Fibroblast of pulmonary artery (primary cell): Measurements from ENCODE around the gene NUB1.

Experiments
- DNase-seq: peaks from one replicate; pipeline ENCODE4 v3.0.0-alpha.2; 2010; ENCODE audit warnings: low read depth
- H3K4me3 ChIP-seq: replicated peaks from 2 replicates; pipeline ENCODE4 v1.5.1; 2011; ENCODE audit warnings: low read depth, mild to moderate bottlenecking, control low read depth, low read length, moderate library complexity
- TF ChIP-seq, protein P1 (sequence below): IDR thresholded peaks from 2 replicates; pipeline ENCODE4 v1.5.1; 2011; ENCODE audit warnings: mild to moderate bottlenecking, control low read depth, low read length, inconsistent platforms; ENCODE audit errors: missing control alignments

The NUB1 gene

DNA sequence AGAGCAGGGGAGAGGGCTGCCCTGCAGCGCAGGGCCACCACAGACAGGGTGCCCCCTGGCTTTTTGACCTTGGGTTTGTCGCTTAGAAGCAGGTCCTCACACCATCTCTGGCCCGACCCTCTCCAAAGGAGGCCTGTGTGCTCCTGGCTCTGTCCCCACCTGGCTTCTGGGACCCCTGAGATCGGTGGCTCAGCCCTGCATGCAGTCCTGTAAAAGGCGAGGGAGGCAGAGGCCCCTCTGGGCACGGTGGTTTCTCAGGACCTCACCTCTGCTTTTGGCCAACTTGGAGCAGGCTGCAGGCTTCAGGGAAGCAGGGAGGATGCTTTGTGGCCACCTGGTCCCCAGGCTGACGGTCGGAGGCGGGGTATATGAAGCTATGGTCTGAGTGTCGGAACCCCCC, 46.8 kb downstream of the NUB1 start:
- TF ChIP-seq, protein P1, sequence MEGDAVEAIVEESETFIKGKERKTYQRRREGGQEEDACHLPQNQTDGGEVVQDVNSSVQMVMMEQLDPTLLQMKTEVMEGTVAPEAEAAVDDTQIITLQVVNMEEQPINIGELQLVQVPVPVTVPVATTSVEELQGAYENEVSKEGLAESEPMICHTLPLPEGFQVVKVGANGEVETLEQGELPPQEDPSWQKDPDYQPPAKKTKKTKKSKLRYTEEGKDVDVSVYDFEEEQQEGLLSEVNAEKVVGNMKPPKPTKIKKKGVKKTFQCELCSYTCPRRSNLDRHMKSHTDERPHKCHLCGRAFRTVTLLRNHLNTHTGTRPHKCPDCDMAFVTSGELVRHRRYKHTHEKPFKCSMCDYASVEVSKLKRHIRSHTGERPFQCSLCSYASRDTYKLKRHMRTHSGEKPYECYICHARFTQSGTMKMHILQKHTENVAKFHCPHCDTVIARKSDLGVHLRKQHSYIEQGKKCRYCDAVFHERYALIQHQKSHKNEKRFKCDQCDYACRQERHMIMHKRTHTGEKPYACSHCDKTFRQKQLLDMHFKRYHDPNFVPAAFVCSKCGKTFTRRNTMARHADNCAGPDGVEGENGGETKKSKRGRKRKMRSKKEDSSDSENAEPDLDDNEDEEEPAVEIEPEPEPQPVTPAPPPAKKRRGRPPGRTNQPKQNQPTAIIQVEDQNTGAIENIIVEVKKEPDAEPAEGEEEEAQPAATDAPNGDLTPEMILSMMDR: no peak
- no peak for DNase-seq
- H3K4me3 ChIP-seq: no peak overlapping the region

DNA sequence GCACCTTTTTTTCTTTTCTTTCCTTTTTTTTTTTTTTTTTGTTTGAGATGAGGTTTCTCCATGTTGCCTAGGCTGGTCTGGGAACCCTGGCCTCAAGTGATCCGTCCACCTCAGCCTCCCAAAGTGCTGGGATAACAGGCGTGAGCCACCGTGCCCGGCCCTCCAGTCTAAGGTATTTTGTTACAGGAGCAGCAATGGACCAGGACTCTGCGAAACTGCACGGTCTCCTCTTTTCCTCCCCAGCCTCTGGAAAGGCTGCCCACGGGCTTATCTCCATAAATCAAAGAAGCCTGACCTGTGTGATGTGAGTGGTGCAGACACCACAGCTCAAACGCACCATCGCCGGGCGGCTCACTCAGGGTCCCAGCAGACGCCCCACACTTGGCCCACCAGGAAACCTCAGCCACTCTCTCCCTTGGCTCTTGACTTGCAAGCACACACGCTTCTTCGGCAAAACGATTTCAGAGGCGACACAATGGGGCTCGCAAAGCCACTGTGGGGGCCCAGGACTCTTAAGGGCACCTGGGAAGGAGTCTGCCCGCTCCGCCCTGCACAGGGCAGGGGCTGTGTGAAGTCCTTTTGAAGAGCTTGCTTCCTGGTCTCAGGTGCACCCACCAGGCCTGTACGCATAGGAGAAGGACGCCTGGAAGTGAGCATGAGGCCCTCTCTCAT, 47.6 kb downstream of the NUB1 start:
- DNase-seq: no peak
- H3K4me3 ChIP-seq: no peak overlapping the region
- TF ChIP-seq, protein P1: no peak

DNA sequence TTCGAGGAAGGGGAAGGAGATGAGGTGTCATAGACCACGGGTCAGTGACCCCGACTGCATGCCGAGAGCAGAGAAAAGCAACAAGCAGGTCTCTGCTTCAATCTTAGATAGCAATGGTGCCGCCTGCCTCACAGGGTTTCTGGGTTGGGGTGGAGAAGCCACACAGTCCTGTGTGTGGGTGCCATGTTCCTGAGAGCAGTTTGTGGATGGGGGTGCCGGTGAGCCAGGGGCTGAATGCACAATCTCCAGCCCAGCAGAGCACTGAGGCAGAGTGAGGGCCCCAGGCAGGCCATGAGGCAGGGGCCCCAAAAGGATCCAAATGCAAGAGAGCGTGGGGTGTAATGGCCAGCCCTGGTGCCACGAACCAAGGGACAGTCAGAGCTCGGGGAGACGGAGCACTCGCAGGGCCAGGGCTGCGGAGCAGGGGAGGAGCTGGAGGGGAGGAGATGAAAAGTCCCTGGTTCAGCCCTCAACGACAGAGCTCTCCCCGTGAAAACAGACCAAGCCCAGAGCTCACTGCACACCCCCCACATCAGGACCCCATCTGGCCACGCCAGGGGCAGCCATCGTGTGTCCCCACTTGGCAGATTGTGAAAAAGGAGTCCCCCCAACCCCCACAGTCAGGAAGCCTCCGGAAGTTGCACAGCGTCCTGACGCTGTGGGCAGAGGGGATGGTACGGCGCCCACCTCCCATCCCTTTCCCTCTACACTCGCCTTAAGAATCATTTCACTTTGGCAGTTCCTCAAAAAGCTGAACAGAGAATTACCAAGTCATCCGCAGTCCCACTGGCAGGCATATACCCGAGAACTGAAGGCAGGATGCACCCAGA, 48.4 kb downstream of the NUB1 start:
- no peak for DNase-seq
- no peak overlapping the region for H3K4me3 ChIP-seq
- TF ChIP-seq, protein P1: no peak

DNA sequence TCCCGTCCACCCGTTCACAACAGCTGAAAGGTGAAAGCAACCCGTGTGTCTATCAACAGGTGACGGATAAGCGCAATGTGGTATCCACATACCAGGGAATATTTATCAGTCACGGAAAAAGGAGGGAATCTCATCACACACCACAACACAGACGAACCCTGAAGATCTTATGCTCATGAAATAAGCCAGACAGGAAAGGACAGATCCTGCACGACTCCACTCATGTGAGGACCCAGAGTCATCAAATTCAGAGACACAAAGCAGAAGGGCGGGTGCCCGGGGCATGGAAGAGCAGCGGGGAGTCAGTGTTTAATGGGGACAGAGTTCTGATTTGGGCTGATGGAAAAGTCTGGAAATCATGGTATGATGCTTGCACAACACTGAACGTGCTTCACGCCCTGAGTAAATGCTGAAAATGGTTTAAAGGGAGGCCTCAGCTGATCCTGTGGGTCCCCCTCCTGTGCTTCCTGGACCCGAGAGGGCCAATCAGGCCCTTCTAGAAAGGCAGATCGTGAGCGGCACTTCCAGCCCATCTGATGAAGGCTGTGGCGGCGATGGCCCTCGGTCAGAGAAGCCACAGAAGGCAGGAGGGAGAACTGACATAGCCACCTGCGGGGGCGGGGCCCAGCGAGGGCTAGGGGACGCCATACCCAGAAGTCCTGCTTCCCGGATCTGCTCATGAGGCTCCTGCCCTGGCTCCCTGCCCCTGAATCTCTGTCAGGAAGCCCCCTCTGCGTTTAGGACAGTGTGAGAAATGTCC, 49.2 kb downstream of the NUB1 start:
- no peak overlapping the region for H3K4me3 ChIP-seq
- no peak for DNase-seq
- TF ChIP-seq, protein P1: no peak

DNA sequence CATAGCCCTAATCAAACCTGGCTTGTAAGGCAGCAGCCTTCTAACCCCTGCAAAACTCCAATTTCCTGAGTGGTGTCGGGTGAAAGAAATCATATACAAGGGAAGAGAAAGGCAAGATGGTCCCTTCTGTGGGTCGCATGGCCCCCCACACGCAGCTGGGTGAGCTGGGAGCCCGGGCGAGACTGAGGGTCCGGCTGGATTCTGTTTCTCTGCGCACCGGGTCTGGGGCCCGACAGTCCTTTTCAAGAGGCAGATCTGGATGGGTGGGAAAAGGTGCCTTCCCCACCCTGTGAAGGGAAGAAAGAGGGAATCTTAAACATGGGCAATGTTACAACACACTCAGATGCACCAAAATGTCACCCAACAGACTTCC, 49.7 kb downstream of the NUB1 start:
- TF ChIP-seq, protein P1: no peak
- H3K4me3 ChIP-seq: no peak overlapping the region
- no peak for DNase-seq

DNA sequence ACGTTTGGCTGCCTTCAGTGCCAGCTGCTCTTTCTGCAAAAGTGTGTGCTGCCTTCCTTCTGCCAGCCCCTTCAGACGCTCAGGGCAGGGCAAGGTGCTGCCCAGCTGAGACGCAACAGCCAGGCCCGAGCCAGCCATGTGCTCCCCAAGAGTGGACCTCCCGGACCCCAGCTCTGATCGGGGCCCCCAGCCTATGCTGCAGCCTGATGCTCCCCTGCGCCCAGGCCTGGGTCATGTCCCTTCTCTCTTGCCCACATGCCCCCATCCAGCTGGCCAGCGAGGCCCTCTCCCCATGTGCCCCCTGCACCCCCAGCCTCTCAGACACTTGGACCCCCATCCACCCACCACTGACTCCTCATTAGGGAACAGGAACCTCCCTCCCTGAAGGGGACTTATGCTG, 50.4 kb downstream of the NUB1 start:
- no peak overlapping the region for H3K4me3 ChIP-seq
- TF ChIP-seq, protein P1: no peak
- no peak for DNase-seq
